GM19043 (cell line): ENCODE results near the gene RPTOR.
A peak's percentile ranks its signal among the peaks of the same experiment; 100 is the strongest.

Experiments
- ATAC-seq: cut with Tn5 transposase; IDR thresholded peaks from one replicate; pipeline ENCODE4 v1.9.1; 2021; ENCODE audit warnings: low read depth; ENCODE audit not compliant: unreplicated experiment

The RPTOR gene

DNA sequence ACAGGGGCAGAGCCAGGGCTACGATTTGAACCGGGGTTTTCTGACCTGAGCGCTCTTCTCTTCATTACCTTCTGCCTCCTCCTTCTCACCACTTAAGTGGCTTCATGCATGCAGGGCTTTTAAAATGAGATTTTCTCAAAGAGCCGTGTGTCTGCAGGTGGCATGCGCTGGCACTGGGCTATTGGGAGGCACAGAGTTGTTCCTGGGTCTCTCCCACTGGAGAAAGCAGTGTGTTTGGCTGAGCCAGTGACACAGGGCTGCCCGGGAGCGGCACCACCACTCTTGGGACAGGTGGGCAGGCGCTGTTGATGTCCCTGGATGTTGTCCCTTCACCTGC lies 228.2 kb downstream of the RPTOR start:
- no peak for ATAC-seq

- no peak for ATAC-seq
Measured at GRCh38 chr17:80773243-80773991, 228.8 kb downstream of the RPTOR start.

DNA sequence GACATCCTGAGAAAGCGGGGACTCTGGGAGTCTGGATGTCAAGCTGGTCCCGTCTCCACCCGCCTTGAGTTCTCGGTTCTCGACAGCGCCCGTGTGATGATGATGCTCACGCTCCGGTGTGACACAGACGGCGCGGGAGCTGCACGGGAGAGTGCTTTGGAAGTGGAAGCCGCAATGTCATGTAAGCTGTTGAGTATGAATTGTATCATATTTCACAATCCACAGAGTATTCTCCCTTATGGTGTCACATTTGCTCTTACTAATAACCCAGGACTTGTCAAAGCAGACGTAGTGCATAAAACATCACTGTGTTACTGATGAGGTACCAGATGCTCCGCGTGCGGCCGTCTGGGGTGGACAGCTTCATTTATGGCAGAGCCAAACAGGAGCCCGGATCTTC lies 229.5 kb downstream of the RPTOR start:
- ATAC-seq: no peak

DNA sequence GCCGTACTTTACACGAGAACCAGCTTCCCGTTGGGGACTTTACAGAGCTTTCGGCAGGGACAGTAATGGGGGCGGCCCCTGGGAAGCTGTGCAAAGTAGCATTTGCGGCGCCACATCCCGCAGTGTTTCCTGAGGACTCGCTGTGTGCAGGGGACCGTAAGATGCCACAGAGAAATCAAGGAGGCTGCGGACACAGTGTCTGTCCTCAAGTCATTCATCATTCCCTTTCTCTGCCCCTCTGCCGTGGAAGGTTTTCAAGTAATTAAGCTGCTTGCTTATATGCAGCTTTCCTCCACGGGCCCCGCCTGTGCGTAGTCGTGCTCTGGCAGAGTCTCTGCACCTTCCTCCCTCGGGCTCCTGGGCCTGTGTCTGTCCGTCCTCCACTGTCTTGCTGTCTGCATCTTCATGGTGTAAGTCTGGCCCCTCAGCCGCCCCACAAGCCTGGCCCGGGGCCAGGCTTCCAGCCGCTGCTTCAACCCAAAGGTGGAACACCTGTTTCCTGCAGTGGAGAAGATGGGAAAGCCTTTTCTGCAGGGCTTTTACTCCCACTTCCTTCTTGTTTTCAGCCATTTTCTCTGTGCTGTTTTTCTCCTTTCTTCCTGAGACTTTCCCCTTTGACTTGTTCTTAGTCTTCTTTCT lies 230.1 kb downstream of the RPTOR start:
- ATAC-seq: no peak

GRCh38 chr17:80775863-80776262 lies 231.2 kb downstream of the RPTOR start:
- no peak for ATAC-seq

DNA sequence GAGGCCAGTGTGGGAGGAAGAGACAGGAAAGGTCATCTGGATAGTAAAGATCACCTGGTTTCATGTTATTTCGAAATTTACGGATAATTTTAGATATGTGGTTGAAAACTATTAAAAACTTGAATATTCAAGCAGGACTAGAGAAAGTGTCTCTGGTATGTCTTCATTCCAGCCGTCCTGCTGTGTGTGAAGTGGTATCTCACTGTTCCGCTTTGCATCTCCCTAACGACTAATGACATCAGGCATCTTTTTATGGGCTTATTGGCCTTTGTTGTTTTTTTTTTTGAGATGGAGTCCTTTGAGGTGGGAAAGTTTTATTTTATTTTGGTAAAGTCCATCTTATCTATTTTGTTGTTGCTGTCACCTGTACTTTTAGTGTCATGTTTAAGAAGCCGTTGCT lies 232.6 kb downstream of the RPTOR start:
- no peak for ATAC-seq

- no peak for ATAC-seq
Measured at GRCh38 chr17:80778716-80779115, 234.1 kb downstream of the RPTOR start.

DNA sequence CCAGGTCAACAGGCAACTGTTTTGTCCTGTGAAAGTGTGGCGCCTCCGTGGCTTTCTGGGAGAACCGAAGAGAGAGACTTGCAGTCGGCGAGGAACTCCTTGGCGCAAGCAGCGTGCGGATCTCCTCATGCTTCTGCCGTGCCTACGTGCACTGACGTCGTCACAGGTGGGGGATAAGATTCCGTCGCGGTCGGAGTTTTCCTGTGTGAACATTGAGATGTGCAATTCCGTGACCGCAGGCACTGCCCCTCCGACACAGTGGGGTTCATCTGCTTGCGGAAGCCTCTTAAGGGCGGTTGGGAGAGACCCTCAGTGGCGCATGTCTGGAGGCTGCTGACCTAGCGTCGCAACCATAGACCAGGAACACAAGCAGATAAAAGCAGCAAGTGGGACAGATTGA lies 234.7 kb downstream of the RPTOR start:
- ATAC-seq: no peak

- ATAC-seq: no peak
Measured at GRCh38 chr17:80779961-80780380, 235.3 kb downstream of the RPTOR start.

GRCh38 chr17:80780381-80781198 lies 236.0 kb downstream of the RPTOR start:
- ATAC-seq: peak; percentile 73

DNA sequence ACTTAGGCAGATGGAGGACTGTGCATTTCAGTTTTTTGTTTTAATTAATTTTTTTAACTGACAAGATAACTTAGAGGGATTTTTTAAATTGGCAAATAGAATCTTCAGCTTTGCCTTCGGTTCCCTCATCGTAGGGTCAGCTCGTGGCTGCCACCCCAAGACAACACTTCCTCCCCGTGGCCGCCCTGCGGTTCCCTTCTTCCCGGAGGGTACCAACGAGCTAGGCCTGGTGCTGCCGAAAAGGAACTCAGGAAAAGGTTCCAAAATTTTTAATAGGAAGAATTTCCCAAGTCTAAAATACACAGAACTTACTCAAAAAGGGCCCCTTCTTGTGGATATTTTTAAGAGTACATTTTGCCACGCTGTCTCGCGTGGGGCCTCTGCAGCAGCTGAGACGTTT lies 236.6 kb downstream of the RPTOR start:
- ATAC-seq: no peak

DNA sequence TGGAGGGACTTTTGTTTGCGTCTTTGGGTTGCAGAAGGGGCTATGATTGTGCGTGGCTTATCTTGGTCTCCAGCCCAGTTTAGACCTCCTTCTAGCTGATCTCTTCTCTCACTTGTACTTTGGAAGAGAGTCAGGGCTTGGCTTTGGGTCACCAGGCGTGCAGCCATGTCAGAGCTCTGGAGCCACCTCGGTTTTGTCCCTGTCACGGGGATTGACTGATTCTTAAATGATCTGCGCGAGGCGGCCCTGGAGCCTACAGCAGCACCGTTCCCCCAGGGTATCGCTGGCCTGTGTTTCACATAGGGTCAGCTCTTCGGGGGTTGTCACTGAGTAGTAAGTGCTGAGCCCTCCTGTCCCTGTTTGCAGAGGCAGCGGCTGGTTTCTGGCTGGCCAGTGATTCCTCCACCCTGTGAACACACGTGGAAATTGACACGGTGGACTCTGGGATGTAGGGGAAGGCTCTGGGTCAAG lies 237.2 kb downstream of the RPTOR start:
- ATAC-seq: no peak

GRCh38 chr17:80782536-80783427 lies 238.1 kb downstream of the RPTOR start:
- ATAC-seq: no peak

DNA sequence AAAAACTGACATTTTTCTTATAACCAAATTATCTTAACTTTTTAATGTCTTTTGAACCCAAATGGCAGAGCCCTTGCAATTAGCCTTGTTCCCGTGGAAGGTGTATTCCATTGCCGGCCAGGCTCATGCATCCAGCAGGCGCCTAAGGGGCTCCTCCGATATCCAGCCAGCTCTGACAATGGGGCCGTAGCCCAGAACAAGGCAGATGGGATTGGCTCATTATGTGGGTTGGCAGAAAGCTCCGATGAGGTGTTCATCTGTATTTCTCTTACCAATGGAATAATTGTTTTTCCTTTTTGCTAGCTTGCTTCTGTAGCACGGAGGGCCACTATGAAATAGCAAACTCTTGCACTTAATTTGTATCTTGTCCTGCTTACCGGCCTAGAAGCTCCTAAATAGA lies 238.8 kb downstream of the RPTOR start:
- ATAC-seq: no peak

GRCh38 chr17:80783971-80784370 lies 239.3 kb downstream of the RPTOR start:
- ATAC-seq: no peak

DNA sequence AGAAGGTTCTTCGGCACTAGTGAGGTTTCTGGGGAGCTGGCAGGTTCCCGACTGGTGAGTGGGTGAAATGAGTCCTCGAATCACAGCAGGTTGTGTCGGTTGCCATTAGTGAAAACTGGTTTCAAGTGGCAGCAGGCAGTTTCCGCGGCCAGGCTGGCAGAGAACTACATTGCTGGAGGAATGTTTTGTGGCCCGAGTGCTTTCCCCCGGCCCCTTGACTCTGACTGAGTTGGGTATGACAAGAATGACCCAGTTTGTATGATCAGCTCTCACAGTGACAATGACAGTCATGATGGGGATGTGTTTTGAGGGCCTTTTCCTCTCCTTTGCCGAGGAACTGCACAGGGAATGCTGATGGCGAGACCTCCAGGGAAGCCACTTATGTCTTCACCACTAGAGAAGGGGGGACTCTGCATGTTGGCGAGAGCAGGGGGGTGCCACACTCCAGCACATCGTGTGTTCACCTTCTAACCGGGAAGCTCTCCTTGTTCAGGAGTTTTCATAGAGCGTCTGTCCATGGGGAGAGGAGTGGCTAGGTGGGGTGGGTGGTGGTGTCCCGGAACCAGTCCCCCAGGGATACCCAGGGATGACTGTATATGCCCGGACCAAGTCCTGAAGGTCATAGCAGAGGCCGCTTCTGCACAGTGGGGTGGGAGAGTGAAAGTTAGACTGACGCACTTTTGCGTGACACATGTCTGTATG lies 241.0 kb downstream of the RPTOR start:
- no peak for ATAC-seq

GRCh38 chr17:80786470-80786869 lies 241.8 kb downstream of the RPTOR start:
- ATAC-seq: no peak

- ATAC-seq: no peak
Measured at GRCh38 chr17:80786887-80787286, 242.2 kb downstream of the RPTOR start.

DNA sequence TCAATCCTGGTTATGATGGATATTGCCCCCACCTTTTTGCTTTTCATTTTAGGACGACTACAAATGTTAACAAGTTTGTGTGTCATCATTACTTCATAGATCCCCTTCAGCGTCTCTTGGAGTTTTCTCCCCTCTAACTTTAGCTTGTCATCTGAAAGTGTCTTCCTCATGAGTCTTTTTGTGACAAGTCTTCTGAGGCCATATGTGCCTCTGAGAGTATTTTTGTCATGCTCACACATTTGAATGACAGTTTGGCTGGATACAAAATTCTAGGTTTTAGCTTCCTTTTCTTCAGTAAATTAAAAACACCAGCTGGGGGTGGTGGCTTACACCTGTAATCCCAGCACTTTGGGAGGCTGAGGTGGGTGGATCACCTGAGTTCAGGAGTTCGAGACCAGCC lies 243.2 kb downstream of the RPTOR start:
- no peak for ATAC-seq

DNA sequence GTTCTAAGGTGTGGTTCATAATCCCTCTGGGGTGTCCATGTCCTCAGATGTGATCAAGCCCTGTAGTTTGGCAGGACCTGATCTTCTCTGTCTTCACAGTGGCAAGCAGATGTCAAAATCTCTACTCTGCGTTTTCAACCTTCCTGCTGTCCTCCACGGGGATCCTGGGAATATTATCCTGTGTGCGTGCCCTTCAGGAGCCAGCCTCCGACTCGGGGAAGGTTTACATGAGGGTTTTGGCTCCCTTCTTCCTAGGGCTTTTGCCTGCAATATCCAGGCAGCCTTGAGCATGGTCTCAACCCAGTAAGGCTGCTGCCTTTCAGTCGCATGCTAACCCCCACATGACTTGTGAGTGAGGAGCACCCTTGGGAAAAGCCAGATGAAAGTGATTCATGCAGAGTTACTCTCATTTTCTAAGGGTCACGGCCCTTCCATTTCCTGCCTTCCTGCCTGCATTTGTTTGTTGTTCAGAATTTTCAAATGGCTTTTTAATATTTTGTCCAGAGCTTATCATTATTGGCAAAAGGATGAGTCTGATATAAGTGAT lies 244.8 kb downstream of the RPTOR start:
- no peak for ATAC-seq
